Measurements from ENCODE around the gene GALNT10. TPM values are rescaled to one million over a fixed set of nuclear protein-coding genes. Genes with fewer than 3 reads are reported as not detected.

GALNT10 gene
- polyA plus RNA-seq, 2 donors: 1.4 to 1.9 TPM

DNA sequence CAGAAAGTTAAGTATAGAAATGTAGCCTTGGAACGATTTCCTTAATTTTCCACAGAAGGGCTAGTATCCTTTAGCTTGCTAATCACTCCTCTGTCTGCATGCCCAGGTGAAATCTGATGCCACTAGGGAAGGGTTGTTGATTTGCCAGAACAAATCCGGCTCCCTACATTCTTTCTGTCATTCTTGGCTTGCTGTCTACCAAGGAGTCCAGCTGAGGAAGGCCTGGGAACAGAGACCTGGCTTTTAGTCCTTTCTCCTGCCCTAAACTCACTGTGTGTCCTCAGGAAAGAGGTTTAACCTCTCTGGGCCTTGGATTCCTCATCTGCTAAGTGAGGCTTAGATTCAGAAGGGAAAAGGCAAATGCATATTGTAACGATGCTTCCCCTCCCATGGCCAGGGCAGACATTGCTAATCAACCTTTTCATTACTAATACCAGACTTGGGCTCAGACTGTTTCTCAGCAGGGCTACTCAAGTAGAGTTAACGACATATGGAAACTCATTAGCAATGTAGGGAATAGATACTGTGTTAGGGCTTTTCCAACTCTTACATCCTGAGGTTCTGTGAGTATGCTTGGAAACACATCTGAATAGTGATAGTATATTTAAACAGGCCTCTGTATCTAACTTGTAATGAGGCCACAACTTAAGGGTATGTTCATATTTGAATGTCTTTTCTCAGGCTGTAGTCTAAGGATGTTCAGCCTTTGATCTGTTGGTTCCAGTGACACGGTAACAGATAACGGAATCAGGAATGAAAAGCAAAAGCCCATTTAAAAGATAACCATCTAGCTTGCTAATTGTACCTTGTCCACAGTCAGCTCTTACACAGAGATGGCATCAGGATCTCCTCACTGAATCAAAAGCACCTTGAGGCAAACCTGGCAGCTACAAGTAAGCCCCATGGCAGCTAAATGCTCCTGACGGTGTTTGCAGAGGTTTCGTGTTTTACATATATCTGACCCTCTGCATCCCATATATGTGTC lies 4.1 kb downstream of the GALNT10 start:
- Histone ChIP-seq H3K27ac (ENCODE audit: low read depth in 2 of 2, low read length in 1 of 2) (no peak overlapping the region), H3K36me3 (ENCODE audit: control insufficient read depth in 2 of 2, insufficient read depth in 2 of 2, low read length in 1 of 2) (no peaks in the 10 kb centered on the region), H3K4me1 (ENCODE audit: control insufficient read depth in 2 of 2, insufficient read depth in 2 of 2, low read length in 1 of 2) (peaks cover 4 to 11% of the 10 kb centered on the region in 2 donors), H3K4me3 (ENCODE audit: low read depth in 1 of 2, low read length in 2 of 2) (no peak overlapping the region), H3K27me3 (ENCODE audit: control insufficient read depth in 1 of 2, insufficient read depth in 2 of 2, low read length in 2 of 2) (no peaks in the 10 kb centered on the region), H3K9me3 (ENCODE audit: control insufficient read depth in 2 of 2, insufficient read depth in 1 of 2, low read depth in 1 of 2, low read length in 1 of 2) (no peaks in the 10 kb centered on the region)
- WGBS, 2 donors: 71 to 76% methylated on average over 8 of the region's 8 CpGs

DNA sequence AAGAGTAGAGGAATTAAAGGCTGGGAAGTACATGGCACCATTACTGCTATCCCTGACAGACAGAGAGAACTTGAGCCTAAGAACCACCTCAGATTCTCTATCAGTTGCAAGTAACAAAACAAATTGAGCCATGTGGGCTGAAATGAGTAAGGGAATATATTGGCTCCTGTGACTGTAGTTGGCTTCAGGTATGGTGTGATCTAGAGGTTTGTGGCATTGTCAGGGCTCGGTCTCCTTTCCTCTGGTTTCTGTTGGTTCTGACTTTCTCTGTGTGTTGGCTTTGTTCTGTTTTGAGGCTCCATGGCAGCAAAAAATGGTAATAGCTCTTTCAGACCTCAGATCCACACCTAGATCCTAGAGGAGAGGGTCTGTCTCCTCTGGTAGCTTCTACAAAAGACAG lies 5.7 kb downstream of the GALNT10 start:
- Histone ChIP-seq H3K36me3 (ENCODE audit: control insufficient read depth in 2 of 2, insufficient read depth in 2 of 2, low read length in 1 of 2) (no peaks in the 10 kb centered on the region), H3K4me1 (ENCODE audit: control insufficient read depth in 2 of 2, insufficient read depth in 2 of 2, low read length in 1 of 2) (peaks cover 4 to 11% of the 10 kb centered on the region in 2 donors), H3K9me3 (ENCODE audit: control insufficient read depth in 2 of 2, insufficient read depth in 1 of 2, low read depth in 1 of 2, low read length in 1 of 2) (no peaks in the 10 kb centered on the region), H3K27ac (ENCODE audit: low read depth in 2 of 2, low read length in 1 of 2) (no peak overlapping the region), H3K27me3 (ENCODE audit: control insufficient read depth in 1 of 2, insufficient read depth in 2 of 2, low read length in 2 of 2) (no peaks in the 10 kb centered on the region), H3K4me3 (ENCODE audit: low read depth in 1 of 2, low read length in 2 of 2) (no peak overlapping the region)
- WGBS, 2 donors: 76 to 91% methylated on average over 1 of the region's 1 CpG

- Histone ChIP-seq H3K4me1 (ENCODE audit: control insufficient read depth in 2 of 2, insufficient read depth in 2 of 2, low read length in 1 of 2) (peaks cover 4 to 11% of the 10 kb centered on the region in 2 donors), H3K27ac (ENCODE audit: low read depth in 2 of 2, low read length in 1 of 2) (no peak overlapping the region)
These were observed 6.6 kb downstream of the GALNT10 start for GRCh38 chr5:154196955-154197652.

DNA sequence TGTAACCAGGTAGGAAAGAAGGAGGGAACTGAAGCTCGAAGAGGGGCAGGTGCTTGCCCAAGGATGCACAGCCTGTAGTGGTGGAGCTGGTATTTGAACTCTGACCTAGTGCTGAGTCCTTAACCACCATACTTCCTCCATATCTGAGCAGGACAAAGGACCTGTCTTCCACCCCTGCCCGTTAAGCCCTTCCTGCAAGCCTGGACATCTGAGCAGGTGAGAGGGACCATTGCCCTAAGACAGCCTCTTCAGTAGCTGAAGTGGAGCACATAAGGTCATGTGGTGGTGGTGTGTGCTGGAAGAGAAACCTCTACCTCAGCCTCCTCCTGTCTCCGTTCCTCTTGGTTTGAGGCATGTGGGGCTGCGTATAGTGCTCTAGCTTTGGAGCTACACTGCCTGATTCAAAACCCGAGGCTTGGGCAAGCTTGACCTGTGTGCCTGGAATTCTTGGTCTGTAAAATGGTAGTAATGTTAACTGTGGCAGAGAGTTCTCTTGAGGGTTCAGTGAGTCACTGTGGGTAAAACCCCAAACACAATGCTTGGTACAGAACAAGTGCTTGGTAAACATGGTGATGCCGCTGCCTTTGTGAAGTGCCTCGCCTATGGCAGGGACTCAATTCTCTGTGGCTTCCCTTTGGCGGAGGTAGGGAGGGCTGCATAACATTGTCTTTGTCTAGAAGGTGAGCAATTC lies 7.4 kb downstream of the GALNT10 start:
- Histone ChIP-seq H3K36me3 (ENCODE audit: control insufficient read depth in 2 of 2, insufficient read depth in 2 of 2, low read length in 1 of 2) (no peaks in the 10 kb centered on the region), H3K4me3 (ENCODE audit: low read depth in 1 of 2, low read length in 2 of 2) (no peak overlapping the region), H3K27me3 (ENCODE audit: control insufficient read depth in 1 of 2, insufficient read depth in 2 of 2, low read length in 2 of 2) (no peaks in the 10 kb centered on the region), H3K9me3 (ENCODE audit: control insufficient read depth in 2 of 2, insufficient read depth in 1 of 2, low read depth in 1 of 2, low read length in 1 of 2) (no peaks in the 10 kb centered on the region), H3K27ac (ENCODE audit: low read depth in 2 of 2, low read length in 1 of 2) (peak overlapping the region; percentile 16 to 44), H3K4me1 (ENCODE audit: control insufficient read depth in 2 of 2, insufficient read depth in 2 of 2, low read length in 1 of 2) (peaks cover 4 to 11% of the 10 kb centered on the region in 2 donors)
- 52 to 58% methylated on average over 8 of the region's 8 CpGs for WGBS, 2 donors

More at GRCh38 chr5:154196955-154197652, 6.6 kb downstream of the GALNT10 start:
- Histone ChIP-seq H3K4me3 (ENCODE audit: low read depth in 1 of 2, low read length in 2 of 2) (no peak overlapping the region), H3K36me3 (ENCODE audit: control insufficient read depth in 2 of 2, insufficient read depth in 2 of 2, low read length in 1 of 2) (no peaks in the 10 kb centered on the region), H3K27me3 (ENCODE audit: control insufficient read depth in 1 of 2, insufficient read depth in 2 of 2, low read length in 2 of 2) (no peaks in the 10 kb centered on the region), H3K9me3 (ENCODE audit: control insufficient read depth in 2 of 2, insufficient read depth in 1 of 2, low read depth in 1 of 2, low read length in 1 of 2) (no peaks in the 10 kb centered on the region)
- 36 to 64% methylated on average over 8 of the region's 8 CpGs for WGBS, 2 donors

DNA sequence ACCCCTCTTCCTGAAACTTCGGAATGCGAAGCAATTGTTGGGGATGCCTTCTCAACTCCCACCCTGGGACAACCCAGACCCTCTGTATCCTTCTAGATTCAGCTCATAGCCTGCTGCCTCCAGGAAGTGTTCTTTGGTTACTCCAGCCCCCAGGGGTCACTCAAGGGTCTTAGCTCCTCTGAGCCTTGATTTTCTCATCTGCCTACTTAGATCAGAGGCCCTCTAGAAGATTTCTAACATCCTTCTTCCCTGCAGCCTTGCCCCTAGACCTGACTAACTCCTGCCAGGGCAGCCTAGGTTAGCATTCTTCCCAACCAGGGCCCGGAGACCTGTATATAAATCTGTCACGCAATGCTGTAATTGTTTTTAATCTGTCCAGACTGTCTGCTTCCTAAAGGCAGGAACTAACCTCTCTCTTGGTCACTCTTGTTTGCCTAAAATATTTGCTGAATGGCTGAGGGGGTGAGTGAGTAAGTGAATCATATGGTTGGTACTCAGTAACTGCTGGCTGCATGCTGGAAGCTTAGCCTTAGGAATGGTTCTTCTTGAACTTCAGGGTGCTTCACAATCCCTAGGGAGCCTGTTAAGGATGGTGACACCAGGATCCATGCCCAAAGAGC lies 8.2 kb downstream of the GALNT10 start:
- Histone ChIP-seq H3K4me1 (ENCODE audit: control insufficient read depth in 2 of 2, insufficient read depth in 2 of 2, low read length in 1 of 2) (peaks cover 2 to 11% of the 10 kb centered on the region in 2 donors), H3K27ac (ENCODE audit: low read depth in 2 of 2, low read length in 1 of 2) (peak overlapping the region in 1 of 2 donors; percentile 16), H3K27me3 (ENCODE audit: control insufficient read depth in 1 of 2, insufficient read depth in 2 of 2, low read length in 2 of 2) (no peaks in the 10 kb centered on the region), H3K4me3 (ENCODE audit: low read depth in 1 of 2, low read length in 2 of 2) (no peak overlapping the region), H3K36me3 (ENCODE audit: control insufficient read depth in 2 of 2, insufficient read depth in 2 of 2, low read length in 1 of 2) (no peaks in the 10 kb centered on the region), H3K9me3 (ENCODE audit: control insufficient read depth in 2 of 2, insufficient read depth in 1 of 2, low read depth in 1 of 2, low read length in 1 of 2) (no peaks in the 10 kb centered on the region)
- WGBS, 2 donors: 70 to 77% methylated on average over 4 of the region's 4 CpGs

GRCh38 chr5:154199263-154199662 lies 8.7 kb downstream of the GALNT10 start:
- no peak overlapping the region for H3K4me3 ChIP-seq (ENCODE audit: low read depth in 1 of 2, low read length in 2 of 2)
- no peaks in the 10 kb centered on the region for H3K36me3 ChIP-seq (ENCODE audit: control insufficient read depth in 2 of 2, insufficient read depth in 2 of 2, low read length in 1 of 2)
- H3K27me3 ChIP-seq (ENCODE audit: control insufficient read depth in 1 of 2, insufficient read depth in 2 of 2, low read length in 2 of 2): no peaks in the 10 kb centered on the region
- H3K4me1 ChIP-seq (ENCODE audit: control insufficient read depth in 2 of 2, insufficient read depth in 2 of 2, low read length in 1 of 2): peaks cover 2 to 11% of the 10 kb centered on the region in 2 donors
- no peaks in the 10 kb centered on the region for H3K9me3 ChIP-seq (ENCODE audit: control insufficient read depth in 2 of 2, insufficient read depth in 1 of 2, low read depth in 1 of 2, low read length in 1 of 2)
- peak overlapping the region in 1 of 2 donors; percentile 29 for H3K27ac ChIP-seq (ENCODE audit: low read depth in 2 of 2, low read length in 1 of 2)
- WGBS, 2 donors: 92 to 95% methylated on average over 4 of the region's 4 CpGs

DNA sequence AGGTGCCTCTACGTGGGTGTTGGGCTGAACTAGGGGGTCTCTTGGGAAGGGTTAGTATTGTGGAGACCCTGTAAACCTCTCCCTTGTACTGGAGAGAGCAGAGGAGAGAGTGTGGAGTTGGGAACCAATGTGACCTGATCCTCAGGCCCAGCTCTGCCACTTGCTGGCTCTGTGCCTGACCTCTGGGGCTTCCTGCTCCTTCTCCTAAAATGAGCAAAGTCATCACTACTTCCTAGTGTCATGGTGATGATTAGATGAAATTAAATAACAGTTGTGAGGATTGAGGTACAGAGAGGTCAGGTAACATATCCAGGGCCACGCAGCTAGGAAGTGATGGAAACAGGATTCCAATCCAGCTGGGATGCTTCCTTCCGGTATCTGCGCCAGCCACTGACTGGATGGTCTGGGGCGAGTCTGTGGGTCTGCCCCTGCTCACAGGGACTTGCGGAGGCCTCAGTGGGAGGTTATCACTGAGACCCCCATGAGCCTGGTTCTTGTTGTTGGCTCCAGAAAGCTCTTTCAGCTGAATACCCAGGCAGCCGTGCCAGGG lies 9.2 kb downstream of the GALNT10 start:
- no peak overlapping the region for H3K27ac ChIP-seq (ENCODE audit: low read depth in 2 of 2, low read length in 1 of 2)
- peaks cover 2 to 11% of the 10 kb centered on the region in 2 donors for H3K4me1 ChIP-seq (ENCODE audit: control insufficient read depth in 2 of 2, insufficient read depth in 2 of 2, low read length in 1 of 2)
- no peaks in the 10 kb centered on the region for H3K27me3 ChIP-seq (ENCODE audit: control insufficient read depth in 1 of 2, insufficient read depth in 2 of 2, low read length in 2 of 2)
- no peak overlapping the region for H3K4me3 ChIP-seq (ENCODE audit: low read depth in 1 of 2, low read length in 2 of 2)
- no peaks in the 10 kb centered on the region for H3K9me3 ChIP-seq (ENCODE audit: control insufficient read depth in 2 of 2, insufficient read depth in 1 of 2, low read depth in 1 of 2, low read length in 1 of 2)
- WGBS, 2 donors: 89 to 93% methylated on average over 7 of the region's 7 CpGs
- H3K36me3 ChIP-seq (ENCODE audit: control insufficient read depth in 2 of 2, insufficient read depth in 2 of 2, low read length in 1 of 2): no peaks in the 10 kb centered on the region

DNA sequence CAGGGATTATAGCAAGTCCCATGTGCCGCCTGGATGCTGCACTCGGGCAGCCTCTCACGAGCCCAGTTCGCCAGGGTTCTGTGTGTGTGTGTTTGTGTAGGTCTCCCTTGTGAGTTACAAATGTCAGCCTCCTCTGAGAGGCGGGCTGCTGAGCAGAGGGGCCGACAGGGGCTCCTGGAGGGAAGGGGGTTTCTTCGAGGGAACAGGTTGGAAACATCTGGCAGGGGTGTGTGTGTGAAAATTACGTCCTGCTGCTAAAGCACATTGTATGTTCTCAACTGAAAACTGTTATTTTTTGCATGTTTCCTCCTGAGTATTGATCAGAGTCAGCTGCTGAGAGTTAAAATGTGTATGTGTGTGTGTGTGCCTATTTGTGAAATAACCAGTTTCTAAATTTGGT lies 9.7 kb downstream of the GALNT10 start:
- H3K4me3 ChIP-seq (ENCODE audit: low read depth in 1 of 2, low read length in 2 of 2): no peak overlapping the region
- H3K9me3 ChIP-seq (ENCODE audit: control insufficient read depth in 2 of 2, insufficient read depth in 1 of 2, low read depth in 1 of 2, low read length in 1 of 2): no peaks in the 10 kb centered on the region
- peaks cover 2 to 11% of the 10 kb centered on the region in 2 donors for H3K4me1 ChIP-seq (ENCODE audit: control insufficient read depth in 2 of 2, insufficient read depth in 2 of 2, low read length in 1 of 2)
- H3K27me3 ChIP-seq (ENCODE audit: control insufficient read depth in 1 of 2, insufficient read depth in 2 of 2, low read length in 2 of 2): no peaks in the 10 kb centered on the region
- WGBS, 2 donors: 87 to 90% methylated on average over 8 of the region's 8 CpGs
- no peak overlapping the region for H3K27ac ChIP-seq (ENCODE audit: low read depth in 2 of 2, low read length in 1 of 2)
- H3K36me3 ChIP-seq (ENCODE audit: control insufficient read depth in 2 of 2, insufficient read depth in 2 of 2, low read length in 1 of 2): no peaks in the 10 kb centered on the region

All from esophagus (tissue), 2 donors.